Activated T-cell treated with anti-CD3 and anti-CD28 coated beads, Interleukin-2, amount 50 U/mL, for 24 hours (primary cell): ENCODE data around the gene MMD.
"Not testable (repeated sequence)": the region's sequence is repeated elsewhere in the genome, so short reads cannot be mapped to it uniquely, and the experiment has no call there.

Experiments
- DNase-seq: peaks from one replicate; pipeline ENCODE4 v3.0.0-alpha.2; 2020
- H3K27ac Mint-ChIP-seq: 2 replicates; pipeline ENCODE4 v1.8.0; 2020; ENCODE audit warnings: mild to moderate bottlenecking, mixed read lengths
- H3K27me3 Mint-ChIP-seq: 2 replicates; pipeline ENCODE4 v1.8.0; 2020; ENCODE audit warnings: mixed read lengths
- H3K36me3 Mint-ChIP-seq: 2 replicates; pipeline ENCODE4 v1.8.0; 2020; ENCODE audit warnings: low read depth, mixed read lengths
- H3K4me1 Mint-ChIP-seq: 2 replicates; pipeline ENCODE4 v1.8.0; 2020; ENCODE audit warnings: low read depth, mixed read lengths
- H3K4me3 Mint-ChIP-seq: 2 replicates; pipeline ENCODE4 v1.8.0; 2020; ENCODE audit warnings: mild to moderate bottlenecking, moderate library complexity, mixed read lengths
- H3K9me3 Mint-ChIP-seq: 2 replicates; pipeline ENCODE4 v1.8.0; 2020; ENCODE audit warnings: mixed read lengths

The MMD gene

DNA sequence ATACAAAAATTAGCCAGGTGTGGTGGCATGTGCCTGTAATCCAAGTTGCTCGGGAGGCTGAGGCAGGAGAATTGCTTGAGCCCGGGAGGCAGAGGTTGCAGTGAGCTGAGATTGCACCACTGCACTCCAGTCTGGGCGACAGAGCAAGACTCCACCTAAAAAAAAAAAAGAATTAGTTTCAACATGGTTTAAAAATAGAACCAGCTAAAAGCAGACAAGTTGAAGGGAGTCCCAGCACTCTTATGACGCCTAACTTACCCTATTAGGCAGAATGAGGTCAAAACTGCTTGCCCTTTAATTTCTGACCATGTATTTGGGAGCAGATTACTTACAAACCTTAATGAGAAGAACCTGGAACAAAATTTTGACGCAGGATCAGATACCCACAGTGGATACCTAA, 17.4 kb downstream of the MMD start:
- peaks cover 84% of the 10 kb centered on the region for H3K36me3 Mint-ChIP-seq
- DNase-seq, H3K4me1 Mint-ChIP-seq, H3K27me3 Mint-ChIP-seq, H3K27ac Mint-ChIP-seq, H3K9me3 Mint-ChIP-seq, H3K4me3 Mint-ChIP-seq: not testable (repeated sequence)

DNA sequence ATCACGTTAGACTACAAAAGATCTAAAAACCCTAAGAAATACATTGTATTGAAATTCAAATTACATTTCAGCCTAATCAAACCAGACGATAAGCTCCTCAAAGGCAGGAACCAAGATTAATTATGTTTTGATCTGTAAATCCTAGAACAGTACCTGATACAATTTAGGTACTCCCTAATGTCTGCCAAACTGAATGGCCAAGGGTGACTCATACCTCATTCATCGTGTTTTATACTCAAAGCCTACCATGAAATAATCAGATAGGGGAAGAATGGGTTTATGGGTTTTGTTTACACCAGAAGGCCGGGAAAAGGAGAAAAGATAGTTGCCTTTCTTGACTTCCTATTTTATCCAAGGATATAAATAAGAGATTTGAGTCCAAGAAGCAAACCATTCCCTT, 19.3 kb downstream of the MMD start:
- no peaks in the 10 kb centered on the region for H3K9me3 Mint-ChIP-seq
- no peaks in the 10 kb centered on the region for H3K4me1 Mint-ChIP-seq
- H3K36me3 Mint-ChIP-seq, result peaks cover 81% of the 10 kb centered on the region
- no peak overlapping the region for H3K27ac Mint-ChIP-seq
- no peak overlapping the region for H3K4me3 Mint-ChIP-seq
- no peaks in the 10 kb centered on the region for H3K27me3 Mint-ChIP-seq
- DNase-seq, result no peak

DNA sequence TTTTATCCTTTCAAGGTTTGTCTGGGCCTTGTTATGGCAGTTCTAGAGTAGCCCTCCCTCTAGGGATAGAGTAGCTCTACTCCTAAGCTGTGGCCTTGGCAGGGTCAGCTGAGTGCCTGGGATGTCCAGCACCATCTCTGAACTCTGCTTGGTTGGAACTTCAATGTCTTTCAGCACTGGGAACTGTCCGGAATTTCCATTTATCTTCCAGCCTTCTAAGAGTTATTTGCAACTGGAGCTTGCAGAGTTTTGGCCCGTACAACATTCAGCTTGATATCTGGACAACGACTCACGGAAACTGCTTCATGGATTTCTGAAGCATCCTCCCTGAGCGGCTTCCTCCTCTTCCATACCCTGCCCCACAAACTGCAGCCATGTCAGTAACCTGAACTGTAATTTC, 22.9 kb downstream of the MMD start:
- Mint-ChIP-seq H3K9me3 (no peaks in the 10 kb centered on the region), H3K27ac (no peak overlapping the region), H3K4me1 (no peaks in the 10 kb centered on the region), H3K36me3 (peaks cover 68% of the 10 kb centered on the region), H3K4me3 (no peak overlapping the region), H3K27me3 (no peaks in the 10 kb centered on the region)
- DNase-seq, result no peak

- Mint-ChIP-seq H3K4me1 (no peaks in the 10 kb centered on the region), H3K9me3 (no peaks in the 10 kb centered on the region), H3K36me3 (peaks cover 58% of the 10 kb centered on the region), H3K4me3 (no peak overlapping the region), H3K27ac (no peak overlapping the region), H3K27me3 (no peaks in the 10 kb centered on the region)
- DNase-seq, result no peak
These were observed 25.7 kb downstream of the MMD start for GRCh38 chr17:55395803-55396505.

GRCh38 chr17:55394357-55395021, 27.1 kb downstream of the MMD start:
- Mint-ChIP-seq H3K27ac (no peak overlapping the region), H3K9me3 (no peaks in the 10 kb centered on the region), H3K4me3 (no peak overlapping the region), H3K36me3 (peaks cover 46% of the 10 kb centered on the region), H3K27me3 (no peaks in the 10 kb centered on the region), H3K4me1 (no peaks in the 10 kb centered on the region)
- no peak for DNase-seq

DNA sequence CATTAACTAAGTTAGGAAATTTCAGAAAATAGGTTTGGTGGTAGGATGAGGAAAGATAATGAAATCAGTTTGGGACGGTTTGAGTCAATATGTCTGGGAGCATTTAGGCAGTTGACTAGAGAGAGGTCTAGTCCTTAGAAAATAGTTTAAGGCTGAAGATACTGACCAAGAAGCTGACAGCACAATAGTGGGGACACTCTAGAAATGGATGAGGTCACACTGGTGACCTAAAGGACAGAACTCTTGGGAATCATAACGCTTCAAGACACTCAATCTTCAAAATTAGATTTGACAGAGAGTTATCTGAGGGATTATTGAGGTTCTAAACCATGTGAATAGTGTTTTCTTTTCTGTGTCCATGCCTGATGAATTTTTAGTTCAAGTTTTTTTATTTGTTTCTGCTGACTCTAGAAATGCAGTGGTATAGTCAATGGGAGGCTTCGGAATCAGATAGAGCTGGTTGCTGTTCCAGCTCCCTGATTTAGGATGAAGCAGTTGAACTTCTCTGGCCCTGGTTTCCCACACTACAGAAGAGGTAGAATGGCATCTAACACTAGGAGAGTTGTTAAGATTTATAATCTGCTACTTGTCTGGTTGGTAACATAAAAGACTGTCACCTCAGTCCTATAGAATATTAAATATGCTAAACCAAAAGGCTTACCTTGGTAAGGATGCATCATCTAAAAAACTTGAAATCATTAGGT, 29.7 kb downstream of the MMD start:
- no peak overlapping the region for H3K4me3 Mint-ChIP-seq
- no peak for DNase-seq
- H3K4me1 Mint-ChIP-seq, result no peaks in the 10 kb centered on the region
- H3K36me3 Mint-ChIP-seq, result peaks cover 28% of the 10 kb centered on the region
- no peak overlapping the region for H3K27ac Mint-ChIP-seq
- H3K27me3 Mint-ChIP-seq, result no peaks in the 10 kb centered on the region
- H3K9me3 Mint-ChIP-seq, result no peaks in the 10 kb centered on the region

- H3K36me3 Mint-ChIP-seq, result peaks cover 24% of the 10 kb centered on the region
- H3K27me3 Mint-ChIP-seq, result no peaks in the 10 kb centered on the region
- H3K9me3 Mint-ChIP-seq, result no peaks in the 10 kb centered on the region
- no peak overlapping the region for H3K27ac Mint-ChIP-seq
- no peak for DNase-seq
- no peaks in the 10 kb centered on the region for H3K4me1 Mint-ChIP-seq
- H3K4me3 Mint-ChIP-seq, result no peak overlapping the region
These were observed 30.3 kb downstream of the MMD start for GRCh38 chr17:55391244-55391757.

GRCh38 chr17:55390364-55390977, 31.2 kb downstream of the MMD start:
- Mint-ChIP-seq H3K27me3 (no peaks in the 10 kb centered on the region), H3K9me3 (no peaks in the 10 kb centered on the region), H3K36me3 (peaks cover 24% of the 10 kb centered on the region), H3K27ac (no peak overlapping the region), H3K4me3 (no peak overlapping the region), H3K4me1 (no peaks in the 10 kb centered on the region)
- DNase-seq, result no peak

DNA sequence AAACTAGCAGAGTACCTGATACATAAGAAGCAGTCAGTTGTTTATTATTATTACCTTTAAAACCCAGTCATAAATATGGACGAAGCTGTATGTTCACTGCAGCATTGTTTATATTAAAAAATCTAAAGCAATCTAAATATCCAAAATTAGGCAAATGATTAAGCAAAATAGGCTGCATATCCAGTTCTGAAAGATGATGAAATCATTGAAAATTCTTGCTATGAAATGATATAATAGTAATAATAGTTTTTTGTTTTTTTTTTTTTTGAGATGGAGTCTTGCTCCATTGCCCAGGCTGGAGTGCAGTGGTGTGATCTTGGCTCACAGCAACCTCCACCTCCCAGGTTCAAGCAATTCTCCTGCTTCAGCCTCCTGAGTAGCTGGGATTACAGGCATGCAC, 31.9 kb downstream of the MMD start:
- peaks cover 21% of the 10 kb centered on the region for H3K36me3 Mint-ChIP-seq
- not testable (repeated sequence) for H3K27me3 Mint-ChIP-seq, H3K4me3 Mint-ChIP-seq, H3K9me3 Mint-ChIP-seq, H3K4me1 Mint-ChIP-seq, DNase-seq, H3K27ac Mint-ChIP-seq

DNA sequence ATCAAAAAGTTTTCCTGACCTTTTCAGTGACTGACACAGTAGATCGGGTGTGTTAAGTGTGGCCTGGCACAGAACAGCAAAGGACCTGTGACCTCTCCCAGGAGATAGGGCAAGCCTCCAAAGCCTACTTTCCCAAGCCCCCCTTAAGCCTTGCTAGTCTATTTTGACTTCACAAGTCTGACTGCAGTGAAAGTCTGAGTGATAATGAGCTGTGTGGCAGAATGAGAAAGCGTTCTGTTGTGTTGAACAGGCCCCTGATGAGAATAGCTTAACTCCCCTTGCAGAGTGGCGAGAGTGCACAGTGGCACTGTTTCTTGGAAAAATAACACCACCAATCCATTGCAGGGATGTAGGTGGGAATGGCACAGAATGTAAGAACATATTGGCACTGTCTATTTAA, 32.8 kb downstream of the MMD start:
- H3K27ac Mint-ChIP-seq, result no peak overlapping the region
- H3K36me3 Mint-ChIP-seq, result peaks cover 14% of the 10 kb centered on the region

DNA sequence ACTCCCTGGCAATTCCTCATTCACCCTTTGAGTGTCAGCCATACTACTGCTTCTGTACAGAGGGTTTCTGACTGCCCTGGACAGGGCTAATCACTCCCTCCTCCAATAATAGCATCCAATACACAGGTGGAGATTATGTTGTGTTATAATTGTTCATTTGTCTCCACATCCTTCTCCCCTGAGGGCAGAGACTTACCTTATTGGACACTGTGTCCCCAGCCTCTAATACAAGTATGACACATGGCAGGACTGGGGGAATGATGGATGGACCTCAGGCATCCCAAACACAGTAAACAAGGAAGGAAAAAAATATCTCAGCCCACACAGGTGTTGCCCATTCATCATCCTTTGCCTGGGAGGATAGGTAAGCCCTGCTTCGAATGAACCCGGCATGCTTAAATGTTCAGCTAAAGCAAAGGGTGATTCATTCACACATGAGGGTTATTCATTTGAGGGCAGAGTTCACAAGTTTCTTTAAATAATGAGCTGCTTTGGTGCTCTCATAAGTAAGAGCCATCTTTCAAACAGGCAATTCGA, 34.8 kb downstream of the MMD start:
- Mint-ChIP-seq H3K9me3 (no peaks in the 10 kb centered on the region), H3K4me3 (no peak overlapping the region), H3K36me3 (no peaks in the 10 kb centered on the region), H3K27ac (no peak overlapping the region), H3K4me1 (no peaks in the 10 kb centered on the region), H3K27me3 (peaks cover 3% of the 10 kb centered on the region)
- DNase-seq, result no peak

More for the DNA sequence above, 32.8 kb downstream of the MMD start:
- Mint-ChIP-seq H3K27me3 (no peaks in the 10 kb centered on the region), H3K9me3 (no peaks in the 10 kb centered on the region), H3K4me1 (no peaks in the 10 kb centered on the region), H3K4me3 (no peak overlapping the region)
- DNase-seq, result no peak

GRCh38 chr17:55384643-55385232, 36.9 kb downstream of the MMD start:
- Mint-ChIP-seq H3K4me1 (no peaks in the 10 kb centered on the region), H3K9me3 (no peaks in the 10 kb centered on the region), H3K27me3 (peaks cover 7% of the 10 kb centered on the region), H3K27ac (no peak overlapping the region), H3K36me3 (no peaks in the 10 kb centered on the region), H3K4me3 (no peak overlapping the region)
- no peak for DNase-seq

DNA sequence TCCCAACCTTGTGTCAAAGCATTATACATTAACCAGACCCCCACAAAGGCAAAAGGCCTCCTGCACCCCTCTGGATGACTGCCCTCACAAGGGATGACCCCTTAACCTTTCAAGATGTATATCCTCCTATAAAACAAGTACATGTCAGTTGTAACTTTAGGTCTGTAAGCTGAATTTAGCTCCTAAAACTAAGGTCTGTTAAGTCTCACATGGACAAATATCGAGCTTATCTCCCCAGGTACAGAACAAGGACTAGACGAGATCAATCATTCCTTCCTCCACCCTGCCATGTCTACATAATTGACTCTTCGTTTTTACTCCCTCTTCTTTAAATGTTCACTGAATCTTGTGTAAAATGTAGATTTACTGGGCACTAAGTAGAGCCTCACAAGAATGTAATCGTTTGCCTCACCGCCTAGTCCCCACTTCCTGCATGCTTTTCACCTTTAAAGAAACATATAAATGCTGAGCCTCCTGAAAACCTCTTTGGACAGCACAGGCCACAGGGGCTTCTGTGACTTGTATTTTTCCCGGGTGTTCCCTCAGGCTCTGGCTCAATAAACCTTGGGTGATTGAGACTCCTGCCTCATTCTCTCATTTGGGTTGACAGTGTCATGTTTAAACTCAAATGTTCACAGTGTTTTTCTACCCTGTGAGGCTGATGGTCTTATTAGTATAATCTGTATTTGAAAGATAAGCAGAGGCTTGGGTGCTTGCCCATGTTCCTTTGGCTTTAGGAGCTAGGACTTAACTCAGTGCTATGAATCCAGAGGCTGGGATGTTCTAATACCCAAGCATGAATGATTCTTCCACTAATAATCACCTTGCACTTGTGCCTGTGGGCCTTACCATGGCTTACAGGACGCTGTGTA, 37.6 kb downstream of the MMD start:
- H3K27ac Mint-ChIP-seq, result no peak overlapping the region
- no peak for DNase-seq
- no peaks in the 10 kb centered on the region for H3K9me3 Mint-ChIP-seq
- no peak overlapping the region for H3K4me3 Mint-ChIP-seq
- no peaks in the 10 kb centered on the region for H3K36me3 Mint-ChIP-seq
- peaks cover 7% of the 10 kb centered on the region for H3K27me3 Mint-ChIP-seq
- no peaks in the 10 kb centered on the region for H3K4me1 Mint-ChIP-seq
